Activated CD4-positive, alpha-beta T cell treated with anti-CD3 and anti-CD28 coated beads for 36 hours (primary cell): ENCODE data around the gene MLLT11. TPM values are rescaled to one million over a fixed set of nuclear protein-coding genes. Genes with fewer than 3 reads are reported as not detected.

Source experiments
- ATAC-seq: fragments of 200-7000 bp; cut with Tn5 transposase; one replicate; pipeline ENCODE4 v1.10.0; 2021; ENCODE audit warnings: mild to moderate bottlenecking, moderate library complexity
- CTCF ChIA-PET: fragments of 350-600 bp; sonication (Branson Sonifier 250); formaldehyde crosslinking; loops from one replicate; lab custom pipeline; 2021; ENCODE audit warnings: antibody characterized with exemption; lab: Charles Lee
- POLR2A ChIA-PET: fragments of 350-600 bp; sonication (Branson Sonifier 250); formaldehyde crosslinking; loops from one replicate; lab custom pipeline; 2021; ENCODE audit warnings: antibody characterized with exemption, inconsistent platforms; lab: Charles Lee
- DNase-seq: peaks from one replicate; pipeline ENCODE4 v3.0.0-alpha.2; 2020
- H3K27ac Mint-ChIP-seq: one replicate; pipeline ENCODE4 v1.8.0; 2021; ENCODE audit warnings: mixed read lengths
- H3K27me3 Mint-ChIP-seq: one replicate; pipeline ENCODE4 v1.8.0; 2021; ENCODE audit warnings: mixed read lengths
- H3K36me3 Mint-ChIP-seq: one replicate; pipeline ENCODE4 v1.8.0; 2021; ENCODE audit warnings: low read depth, mixed read lengths
- H3K4me1 Mint-ChIP-seq: one replicate; pipeline ENCODE4 v1.8.0; 2021; ENCODE audit warnings: mixed read lengths
- H3K4me3 Mint-ChIP-seq: one replicate; pipeline ENCODE4 v1.8.0; 2021; ENCODE audit warnings: mild to moderate bottlenecking, moderate library complexity, mixed read lengths
- H3K9me3 Mint-ChIP-seq: one replicate; pipeline ENCODE4 v1.8.0; 2021; ENCODE audit warnings: low read depth, mixed read lengths
- intact Hi-C, 2 experiments: fragments of 100-400 bp; cut with DNase I in 1 of 2; cut with micrococcal nuclease in 1 of 2; formaldehyde crosslinking; loops; one replicate each; pipeline versions ENCODE4 v1.14.2 to v1.15.1; 2022 to 2024; cut with DNase I, micrococcal nuclease
- total RNA-seq, 2 experiments: library from RNA; stranded (reverse); gene quantifications; one replicate each; pipeline ENCODE4 v1.2.3, GENCODE V29; 2021

The MLLT11 gene
- total RNA-seq, 2 experiments from 2014 or later: 3.3 to 4.4 TPM

DNA sequence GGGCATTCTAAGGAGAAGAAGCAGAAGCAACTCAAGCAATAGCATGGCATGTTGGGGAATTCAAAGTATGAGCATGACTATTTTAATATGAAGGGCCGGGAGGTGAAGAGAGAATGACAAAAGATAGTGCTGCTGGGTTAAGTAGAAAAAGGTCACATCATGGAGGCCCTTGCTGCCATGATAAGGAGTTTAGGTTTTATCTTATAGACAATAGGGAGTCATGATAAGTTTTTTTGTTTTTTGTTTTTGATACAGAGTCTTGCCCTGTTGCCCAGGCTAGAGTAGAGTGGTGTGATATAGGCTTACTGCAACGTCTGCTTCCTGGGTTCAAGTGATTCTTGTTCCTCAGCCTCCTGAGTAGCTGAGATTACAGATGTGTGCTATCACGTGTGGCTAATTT is 20.7 kb upstream of the MLLT11 start:
- intact Hi-C loops: no loop called here
- ChIA-PET POLR2A (no interaction called here), CTCF (interaction anchor here (0.6 kb wide), 2 partner anchors 229 to 639 kb away, joined by 3 to 4 read pairs; no protein-coding TSS in a partner anchor)
- DNase-seq (no peak), ATAC-seq (no peak)
- peaks cover 9% of the 10 kb centered on the region for H3K4me1 Mint-ChIP-seq
- H3K9me3 Mint-ChIP-seq: no peaks in the 10 kb centered on the region
- H3K27ac Mint-ChIP-seq: no peak overlapping the region
- H3K4me3 Mint-ChIP-seq: no peak overlapping the region
- H3K36me3 Mint-ChIP-seq: peaks cover 13% of the 10 kb centered on the region
- no peaks in the 10 kb centered on the region for H3K27me3 Mint-ChIP-seq

DNA sequence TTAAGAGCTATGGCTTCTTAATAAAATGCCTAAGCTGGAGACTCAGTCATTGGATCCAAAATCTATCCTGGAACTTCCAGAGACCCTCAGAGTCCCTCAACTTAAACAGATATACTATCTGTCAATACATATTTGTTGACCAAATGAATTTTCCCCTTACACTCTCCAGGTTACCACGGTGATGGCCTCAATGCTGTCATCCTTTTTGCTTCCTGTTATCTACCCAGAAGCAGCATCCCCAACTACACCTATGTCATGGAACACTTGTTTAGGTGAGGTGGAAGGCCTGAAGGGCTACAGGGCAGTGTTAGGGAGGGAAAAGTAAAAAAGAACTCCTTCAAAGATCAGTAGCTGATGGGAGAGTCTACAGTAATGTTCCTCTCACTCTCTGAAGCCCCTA is 17.0 kb upstream of the MLLT11 start:
- no peaks in the 10 kb centered on the region for H3K27me3 Mint-ChIP-seq
- POLR2A ChIA-PET: no interaction called here

DNA sequence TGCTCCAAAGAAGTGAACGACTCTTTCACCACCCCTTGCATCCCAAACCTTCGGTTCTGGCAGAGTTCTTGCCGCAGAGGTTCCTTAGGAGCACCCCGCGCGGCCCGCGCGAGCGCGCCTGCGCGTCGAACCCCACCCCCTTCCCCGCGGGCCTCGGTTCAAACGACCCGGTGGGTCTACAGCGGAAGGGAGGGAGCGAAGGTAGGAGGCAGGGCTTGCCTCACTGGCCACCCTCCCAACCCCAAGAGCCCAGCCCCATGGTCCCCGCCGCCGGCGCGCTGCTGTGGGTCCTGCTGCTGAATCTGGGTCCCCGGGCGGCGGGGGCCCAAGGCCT is 12.6 kb upstream of the MLLT11 start, which contains the start of gene C1orf56:
TSS of gene C1orf56 (plus strand) at position 161 of the 334 bp plus-strand sequence. CDS start at position 258, 97 bp downstream.
- peak; percentile 70 for DNase-seq
- H3K4me1 Mint-ChIP-seq: peaks cover 54% of the 10 kb centered on the region

More for the DNA sequence above, 17.0 kb upstream of the MLLT11 start:
- no peak overlapping the region for H3K27ac Mint-ChIP-seq
- ATAC-seq (no peak), DNase-seq (no peak)
- CTCF ChIA-PET: interaction anchor here (0.6 to 2.6 kb wide), 7 partner anchors 17 to 298 kb away, joined by 3 to 13 read pairs (median 3); partner anchors contain the start of gene MLLT11
- intact Hi-C loops: no loop called here
- H3K4me1 Mint-ChIP-seq: peaks cover 24% of the 10 kb centered on the region
- H3K36me3 Mint-ChIP-seq: peaks cover 2% of the 10 kb centered on the region
- no peaks in the 10 kb centered on the region for H3K9me3 Mint-ChIP-seq
- H3K4me3 Mint-ChIP-seq: no peak overlapping the region

DNA sequence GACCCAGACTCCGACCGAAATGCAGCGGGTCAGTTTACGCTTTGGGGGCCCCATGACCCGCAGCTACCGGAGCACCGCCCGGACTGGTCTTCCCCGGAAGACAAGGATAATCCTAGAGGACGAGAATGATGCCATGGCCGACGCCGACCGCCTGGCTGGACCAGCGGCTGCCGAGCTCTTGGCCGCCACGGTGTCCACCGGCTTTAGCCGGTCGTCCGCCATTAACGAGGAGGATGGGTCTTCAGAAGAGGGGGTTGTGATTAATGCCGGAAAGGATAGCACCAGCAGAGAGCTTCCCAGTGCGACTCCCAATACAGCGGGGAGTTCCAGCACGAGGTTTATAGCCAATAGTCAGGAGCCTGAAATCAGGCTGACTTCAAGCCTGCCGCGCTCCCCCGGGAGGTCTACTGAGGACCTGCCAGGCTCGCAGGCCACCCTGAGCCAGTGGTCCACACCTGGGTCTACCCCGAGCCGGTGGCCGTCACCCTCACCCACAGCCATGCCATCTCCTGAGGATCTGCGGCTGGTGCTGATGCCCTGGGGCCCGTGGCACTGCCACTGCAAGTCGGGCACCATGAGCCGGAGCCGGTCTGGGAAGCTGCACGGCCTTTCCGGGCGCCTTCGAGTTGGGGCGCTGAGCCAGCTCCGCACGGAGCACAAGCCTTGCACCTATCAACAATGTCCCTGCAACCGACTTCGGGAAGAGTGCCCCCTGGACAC is 12.1 kb upstream of the MLLT11 start:
- POLR2A ChIA-PET: interaction anchor here (0.9 to 1.9 kb wide), 4 partner anchors 10 to 233 kb away, joined by 3 to 6 read pairs (median 4); partner anchors contain the start of genes CDC42SE1, MLLT11 and TNFAIP8L2
- Mint-ChIP-seq H3K4me1 (peaks cover 55% of the 10 kb centered on the region), H3K4me3 (peak overlapping the region; percentile 84), H3K27me3 (no peaks in the 10 kb centered on the region), H3K36me3 (peaks cover 26% of the 10 kb centered on the region), H3K27ac (peak overlapping the region; percentile 86), H3K9me3 (no peaks in the 10 kb centered on the region)
- intact Hi-C loops: loop anchor here (1.0 to 2.0 kb wide), 3 partner anchors 9 to 39 kb away; partner anchors contain the start of genes CDC42SE1 (in 1 of the 2) and PRUNE1 (in 1 of the 2)
- peak; percentile 80 for ATAC-seq
- CTCF ChIA-PET: interaction anchor here (0.8 to 3.2 kb wide), 17 partner anchors 8 to 365 kb away, joined by 3 to 34 read pairs (median 4); partner anchors contain the start of genes ANXA9, BNIPL, CDC42SE1 and MINDY1
- DNase-seq: peak; percentile 75

More for the DNA sequence above, 12.6 kb upstream of the MLLT11 start, which contains the start of gene C1orf56:
- ChIA-PET CTCF (interaction anchor here (0.8 to 3.2 kb wide), 16 partner anchors 8 to 84 kb away, joined by 3 to 34 read pairs (median 4); partner anchors contain the start of genes ANXA9, BNIPL, CDC42SE1 and MINDY1), POLR2A (interaction anchor here (0.9 to 1.9 kb wide), 4 partner anchors 10 to 234 kb away, joined by 3 to 6 read pairs (median 4); partner anchors contain the start of genes CDC42SE1, MLLT11 and TNFAIP8L2)
- no peaks in the 10 kb centered on the region for H3K9me3 Mint-ChIP-seq
- peak; percentile 55 for ATAC-seq
- H3K27me3 Mint-ChIP-seq: no peaks in the 10 kb centered on the region
- peak within 1 kb of the TSS; percentile 84 for H3K4me3 Mint-ChIP-seq
- intact Hi-C loops: no loop called here
- H3K27ac Mint-ChIP-seq: peak within 1 kb of the TSS; percentile 86
- H3K36me3 Mint-ChIP-seq: peaks cover 22% of the 10 kb centered on the region

DNA sequence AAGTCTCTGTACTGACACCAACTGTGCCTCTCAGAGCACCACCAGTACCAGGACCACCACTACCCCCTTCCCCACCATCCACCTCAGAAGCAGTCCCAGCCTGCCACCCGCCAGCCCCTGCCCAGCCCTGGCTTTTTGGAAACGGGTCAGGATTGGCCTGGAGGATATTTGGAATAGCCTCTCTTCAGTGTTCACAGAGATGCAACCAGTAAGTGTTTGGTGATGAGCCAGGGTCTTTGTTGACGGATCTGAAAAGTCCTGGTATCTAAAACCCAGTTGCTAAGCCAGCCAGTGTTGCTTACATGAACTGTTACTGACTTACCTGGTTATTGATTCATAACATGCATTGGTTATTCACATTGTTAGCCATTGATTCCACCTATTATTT is 11.6 kb upstream of the MLLT11 start:
- Mint-ChIP-seq H3K27me3 (no peaks in the 10 kb centered on the region), H3K4me3 (peak overlapping the region; percentile 84), H3K27ac (peak overlapping the region; percentile 86), H3K36me3 (peaks cover 30% of the 10 kb centered on the region), H3K9me3 (no peaks in the 10 kb centered on the region), H3K4me1 (peaks cover 53% of the 10 kb centered on the region)
- intact Hi-C loops: loop anchor here (1.0 to 2.0 kb wide), 3 partner anchors 9 to 40 kb away; partner anchors contain the start of genes CDC42SE1 (in 1 of the 2) and PRUNE1 (in 1 of the 2)
- DNase-seq (no peak), ATAC-seq (peak; percentile 6)
- CTCF ChIA-PET: interaction anchor here (1.0 to 3.2 kb wide), 7 partner anchors 11 to 365 kb away, joined by 3 to 34 read pairs (median 7); partner anchors contain the start of genes ANXA9, CDC42SE1, MINDY1 and MLLT11
- POLR2A ChIA-PET: interaction anchor here (0.7 to 1.9 kb wide), 3 partner anchors 9 to 77 kb away, joined by 3 to 6 read pairs (median 5); partner anchors contain the start of genes CDC42SE1 and MLLT11

DNA sequence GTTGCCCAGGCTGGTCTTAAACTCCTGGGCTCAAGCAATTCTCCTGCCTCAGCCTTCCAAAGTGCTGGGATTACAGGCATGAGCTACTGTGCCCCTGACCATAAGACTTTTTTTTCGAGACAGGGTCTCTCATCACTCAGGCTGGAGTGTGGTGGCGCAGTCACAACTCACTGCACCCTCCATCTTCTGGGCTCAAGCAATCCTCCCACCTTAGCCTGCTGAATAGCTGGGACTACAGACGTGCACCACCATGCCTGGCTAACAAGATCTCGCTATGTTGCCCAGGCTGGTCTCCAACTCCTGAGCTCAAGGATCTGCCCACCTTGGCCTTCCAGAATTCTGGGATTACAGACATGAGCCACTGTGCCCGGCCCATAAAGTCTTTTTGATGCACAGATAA is 10.7 kb upstream of the MLLT11 start:
- no peaks in the 10 kb centered on the region for H3K27me3 Mint-ChIP-seq
- intact Hi-C loops: loop anchor here in 1 of 2 experiments (2.0 kb wide), 1 partner anchor 41 kb away; the partner anchor contains the start of gene PRUNE1
- ChIA-PET POLR2A (interaction anchor here (0.6 to 0.7 kb wide), 3 partner anchors 40 to 159 kb away, joined by 3 to 5 read pairs (median 3); no protein-coding TSS in a partner anchor), CTCF (interaction anchor here (0.7 to 3.2 kb wide), 5 partner anchors 9 to 53 kb away, joined by 3 to 34 read pairs (median 4); partner anchors contain the start of genes CDC42SE1 and MLLT11)
- H3K4me1 Mint-ChIP-seq: peaks cover 57% of the 10 kb centered on the region
- no peaks in the 10 kb centered on the region for H3K9me3 Mint-ChIP-seq
- DNase-seq (no peak), ATAC-seq (no peak)
- peaks cover 38% of the 10 kb centered on the region for H3K36me3 Mint-ChIP-seq
- no peak overlapping the region for H3K4me3 Mint-ChIP-seq
- H3K27ac Mint-ChIP-seq: peak overlapping the region; percentile 42

DNA sequence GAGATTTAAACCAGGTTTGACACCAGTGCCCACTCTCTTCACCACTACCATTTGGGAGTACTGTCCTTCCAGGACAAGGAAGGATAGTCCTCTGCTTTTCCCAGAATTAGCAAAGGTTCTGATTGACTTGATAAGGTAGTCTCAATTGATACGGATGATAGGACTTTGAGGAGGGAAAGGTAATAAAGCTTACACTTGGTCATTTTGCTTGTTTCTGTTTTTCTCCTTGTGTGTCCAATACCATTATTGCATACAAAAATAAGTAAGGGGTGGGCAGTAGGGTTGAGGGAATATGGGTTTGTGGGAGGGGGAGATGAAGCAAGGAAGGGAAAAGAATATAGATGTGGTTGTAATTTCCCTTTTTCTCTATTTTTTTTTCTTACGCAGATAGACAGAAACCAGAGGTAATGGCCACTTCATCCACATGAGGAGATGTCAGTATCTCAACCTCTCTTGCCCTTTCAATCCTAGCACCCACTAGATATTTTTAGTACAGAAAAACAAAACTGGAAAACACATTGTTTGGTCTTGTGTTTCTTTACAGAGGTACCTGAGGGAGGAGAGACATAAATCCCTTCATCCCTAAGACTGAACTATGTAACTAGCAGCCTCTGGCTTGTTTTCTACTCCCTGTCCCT is 10.0 kb upstream of the MLLT11 start:
- intact Hi-C loops: no loop called here
- peaks cover 62% of the 10 kb centered on the region for H3K4me1 Mint-ChIP-seq
- H3K36me3 Mint-ChIP-seq: peaks cover 46% of the 10 kb centered on the region
- no peak overlapping the region for H3K4me3 Mint-ChIP-seq
- no peaks in the 10 kb centered on the region for H3K9me3 Mint-ChIP-seq
- POLR2A ChIA-PET: interaction anchor here (0.7 kb wide), 1 partner anchor 41 kb away, joined by 5 read pairs; no protein-coding TSS in a partner anchor
- CTCF ChIA-PET: interaction anchor here (0.9 kb wide), 2 partner anchors 44 to 54 kb away, joined by 3 to 4 read pairs; no protein-coding TSS in a partner anchor
- H3K27me3 Mint-ChIP-seq: no peaks in the 10 kb centered on the region
- DNase-seq (no peak), ATAC-seq (no peak)
- H3K27ac Mint-ChIP-seq: peak overlapping the region; percentile 42

DNA sequence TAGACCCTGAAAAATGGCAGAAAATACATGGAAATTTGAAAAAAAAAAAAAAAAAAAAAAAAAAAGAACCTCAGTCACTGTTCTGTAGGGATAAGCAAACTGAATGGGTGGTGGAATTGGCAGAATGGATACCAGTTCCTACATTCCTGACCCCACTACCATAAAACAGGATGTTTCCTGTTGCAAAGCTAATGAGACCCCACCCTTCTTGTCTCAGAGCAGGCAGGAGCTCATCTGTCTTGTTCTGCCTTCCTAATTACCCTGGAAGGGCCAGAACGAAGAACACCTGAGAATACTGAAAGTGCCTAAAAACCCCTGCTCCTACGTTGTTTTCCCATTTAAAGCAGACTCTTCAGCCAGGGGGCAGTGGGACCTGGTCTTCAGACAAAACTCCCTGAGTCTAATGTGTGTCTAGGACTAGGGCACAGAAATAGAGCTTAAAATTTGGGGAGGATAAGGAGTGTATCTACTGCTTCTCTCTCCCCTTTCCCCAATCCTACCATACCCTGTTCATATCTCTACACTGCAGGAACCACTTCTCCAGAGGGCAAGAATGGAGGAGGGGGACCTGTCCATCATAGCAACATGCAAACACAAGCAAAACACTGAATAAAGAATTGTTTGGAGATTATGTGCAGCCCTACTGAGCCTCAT is 8.7 kb upstream of the MLLT11 start:
- ATAC-seq: no peak
- POLR2A ChIA-PET: interaction anchor here (0.6 kb wide), 1 partner anchor 775 kb away, joined by 3 read pairs; no protein-coding TSS in a partner anchor
- Mint-ChIP-seq H3K27ac (peak overlapping the region; percentile 29), H3K36me3 (peaks cover 59% of the 10 kb centered on the region), H3K4me1 (peaks cover 70% of the 10 kb centered on the region), H3K9me3 (no peaks in the 10 kb centered on the region), H3K4me3 (no peak overlapping the region), H3K27me3 (no peaks in the 10 kb centered on the region)
- DNase-seq: no peak
- intact Hi-C loops: no loop called here
- CTCF ChIA-PET: interaction anchor here (0.6 to 1.4 kb wide), 2 partner anchors 55 to 115 kb away, joined by 3 to 4 read pairs; no protein-coding TSS in a partner anchor

DNA sequence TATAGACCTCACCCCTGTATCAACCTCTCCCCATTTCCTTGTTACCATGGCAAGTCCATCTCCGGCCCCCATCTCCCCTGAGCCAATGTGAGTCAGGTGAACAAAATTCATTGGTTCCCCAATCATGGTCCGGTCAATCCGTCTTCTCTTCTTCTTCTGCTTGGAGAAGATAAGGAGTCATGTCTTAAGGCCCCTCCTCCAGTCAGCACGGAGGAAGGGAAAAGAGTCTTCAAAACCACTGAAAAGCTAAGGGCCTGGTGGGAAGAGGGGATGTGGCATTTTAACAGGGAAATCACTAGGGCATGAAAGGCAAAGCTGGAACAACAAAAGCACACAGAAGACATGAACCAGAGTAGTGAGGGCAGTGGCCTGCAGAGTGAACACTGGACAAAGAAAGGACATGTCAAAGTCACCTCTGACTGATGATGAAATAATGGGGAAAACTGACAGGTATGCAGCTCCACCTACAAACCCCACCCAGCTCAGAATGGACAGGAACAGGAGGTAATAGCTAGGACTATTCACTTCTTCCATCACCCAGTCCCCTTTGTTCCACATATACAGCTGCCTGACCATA is 5.1 kb upstream of the MLLT11 start:
- CTCF ChIA-PET: interaction anchor here (1.2 to 1.8 kb wide), 3 partner anchors 8 to 45 kb away, joined by 3 to 6 read pairs (median 4); partner anchors contain the start of gene C1orf56
- H3K9me3 Mint-ChIP-seq: no peaks in the 10 kb centered on the region
- H3K4me1 Mint-ChIP-seq: peaks cover 58% of the 10 kb centered on the region
- H3K36me3 Mint-ChIP-seq: peaks cover 78% of the 10 kb centered on the region
- H3K27ac Mint-ChIP-seq: peak overlapping the region; percentile 98
- POLR2A ChIA-PET: no interaction called here
- intact Hi-C loops: loop anchor here in 1 of 2 experiments (5.0 kb wide), 1 partner anchor 493 kb away; no protein-coding TSS in a partner anchor
- ATAC-seq (no peak), DNase-seq (no peak)
- H3K27me3 Mint-ChIP-seq: no peaks in the 10 kb centered on the region
- H3K4me3 Mint-ChIP-seq: no peak overlapping the region

DNA sequence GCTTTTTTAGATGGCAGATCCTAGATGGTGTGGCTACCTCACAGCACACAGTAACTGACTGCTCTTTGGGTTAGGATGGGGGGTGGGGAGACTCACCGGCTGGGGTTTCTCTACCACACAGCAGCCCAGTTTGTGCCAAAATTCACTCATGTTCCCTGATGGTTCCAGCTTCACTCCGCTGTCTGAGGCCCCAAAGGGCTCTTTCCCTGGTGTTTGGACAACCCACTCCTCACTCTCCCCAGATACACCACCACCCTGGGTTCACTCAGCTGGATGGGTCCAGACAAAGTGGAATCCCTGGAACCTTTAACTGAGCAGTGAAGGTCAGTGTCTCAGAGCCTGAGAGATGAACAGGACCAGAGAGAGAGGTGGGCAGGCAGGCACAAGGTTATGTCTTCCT is 4.6 kb upstream of the MLLT11 start:
- ATAC-seq: no peak
- DNase-seq: no peak
- POLR2A ChIA-PET: no interaction called here
- H3K27ac Mint-ChIP-seq: peak overlapping the region; percentile 98
- CTCF ChIA-PET: interaction anchor here (0.6 to 1.8 kb wide), 4 partner anchors 8 to 446 kb away, joined by 3 to 6 read pairs (median 4); partner anchors contain the start of gene C1orf56
- H3K4me3 Mint-ChIP-seq: peak overlapping the region; percentile 93
- no peaks in the 10 kb centered on the region for H3K27me3 Mint-ChIP-seq
- intact Hi-C loops: loop anchor here in 1 of 2 experiments (5.0 kb wide), 1 partner anchor 493 kb away; no protein-coding TSS in a partner anchor
- H3K36me3 Mint-ChIP-seq: peaks cover 75% of the 10 kb centered on the region
- peaks cover 60% of the 10 kb centered on the region for H3K4me1 Mint-ChIP-seq
- no peaks in the 10 kb centered on the region for H3K9me3 Mint-ChIP-seq
